GM23338 (cell line): ENCODE measurements around the gene ADAD2. TPM values are rescaled to one million over a fixed set of nuclear protein-coding genes. Genes with fewer than 3 reads are reported as not detected.

Experiments
- polyA plus RNA-seq: library from polyadenylated mRNA; unstranded; fragments of >200 nt; fragmentation: Nextera tagmentation; extraction: Ambion mirVana; gene quantifications from 2 replicates; pipeline ENCODE4 v1.2.1, GENCODE V29; 2016
- total RNA-seq: library from RNA; depleted of rRNA; stranded (reverse); fragments of >200 nt; shearing (Covaris generic); gene quantifications from 2 replicates; pipeline ENCODE4 v1.2.3, GENCODE V29; 2014; rRNA removed

Gene ADAD2
- total and polyA plus RNA-seq, 2 experiments from 2014 or later = 1.6 to 4.5 TPM

Other genes starting within 250 kb of the ADAD2 start
- gene OSGIN1, start 237.9 kb upstream of the ADAD2 start, total RNA-seq = 0.89 and 1.6 TPM in 2 replicates
- 0.32 and 0.94 TPM in 2 replicates for gene OSGIN1, start 237.9 kb upstream of the ADAD2 start, polyA plus RNA-seq
- 1.4 and 1.6 TPM in 2 replicates for gene NECAB2, start 222.9 kb upstream of the ADAD2 start, total RNA-seq
- gene NECAB2, start 222.9 kb upstream of the ADAD2 start, polyA plus RNA-seq = 4.5 and 5.1 TPM in 2 replicates
- not detected in 2 replicates for gene SLC38A8, start 148.4 kb upstream of the ADAD2 start, total RNA-seq
- not detected in 2 replicates for gene SLC38A8, start 148.4 kb upstream of the ADAD2 start, polyA plus RNA-seq
- 44.3 and 49.3 TPM in 2 replicates for gene MBTPS1, start 74.2 kb upstream of the ADAD2 start, total RNA-seq
- gene MBTPS1, start 74.2 kb upstream of the ADAD2 start, polyA plus RNA-seq = 18.1 and 20.7 TPM in 2 replicates
- 46.1 and 47.4 TPM in 2 replicates for gene HSDL1, start 46.0 kb upstream of the ADAD2 start, total RNA-seq
- gene HSDL1, start 46.0 kb upstream of the ADAD2 start, polyA plus RNA-seq = 15.2 and 16.6 TPM in 2 replicates
- gene DNAAF1, start 45.8 kb upstream of the ADAD2 start, total RNA-seq = 0.42 TPM in 1 of 2 replicates, not detected in the other
- 0.28 and 0.42 TPM in 2 replicates for gene DNAAF1, start 45.8 kb upstream of the ADAD2 start, polyA plus RNA-seq
- gene TAF1C, start 4.1 kb upstream of the ADAD2 start, total RNA-seq = 51.9 and 57.4 TPM in 2 replicates
- gene TAF1C, start 4.1 kb upstream of the ADAD2 start, polyA plus RNA-seq = 37.2 and 39.1 TPM in 2 replicates
- 0.07 TPM in 1 of 2 replicates, not detected in the other for gene KCNG4, start 48.9 kb downstream of the ADAD2 start, total RNA-seq
- not detected in 2 replicates for gene KCNG4, start 48.9 kb downstream of the ADAD2 start, polyA plus RNA-seq
- 0.43 and 0.76 TPM in 2 replicates for gene WFDC1, start 103.7 kb downstream of the ADAD2 start, total RNA-seq
- 0.70 and 0.95 TPM in 2 replicates for gene WFDC1, start 103.7 kb downstream of the ADAD2 start, polyA plus RNA-seq
- gene ATP2C2, start 177.4 kb downstream of the ADAD2 start, total RNA-seq = 2.1 and 2.3 TPM in 2 replicates
- gene ATP2C2, start 177.4 kb downstream of the ADAD2 start, polyA plus RNA-seq = 2.1 and 2.9 TPM in 2 replicates